NCI-H2081 (cell line): ENCODE measurements around the gene FAP.

Experiments
- DNase-seq, 2 experiments: peaks; one replicate each; lab custom pipeline; 2025; lab: John Stamatoyannopoulos, UW

FAP gene

DNA sequence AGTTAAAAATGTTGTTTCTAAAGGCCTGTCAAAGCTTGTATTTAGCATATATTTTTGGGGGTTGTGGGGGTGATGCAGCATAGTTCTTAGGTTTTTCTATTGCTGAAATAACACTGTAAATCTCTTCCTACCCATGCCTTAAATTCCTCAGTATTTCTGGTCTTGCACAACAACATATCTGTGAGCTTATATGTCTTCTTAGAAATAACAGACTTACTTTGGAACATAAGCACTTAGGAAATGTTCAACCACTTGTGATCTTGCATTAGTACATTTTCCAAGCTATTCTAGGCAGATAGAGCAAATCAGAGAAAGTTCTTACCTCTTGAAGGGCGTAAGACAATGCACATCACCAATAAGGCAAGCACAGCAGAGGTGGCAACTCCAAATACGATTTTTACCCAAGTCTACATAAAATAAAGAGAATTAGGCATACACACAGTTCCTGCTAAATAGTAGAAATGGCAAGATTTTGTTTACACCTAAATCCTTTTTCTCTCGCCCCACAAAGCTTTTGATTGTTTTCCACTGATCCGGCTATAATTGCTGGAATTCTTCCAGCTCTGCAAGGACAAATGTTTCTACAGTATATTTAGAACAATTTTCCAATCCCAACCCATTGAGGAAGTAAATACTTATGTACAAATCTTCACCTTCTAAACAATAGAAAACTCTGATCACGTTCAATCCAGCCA, 512 bp downstream of the FAP start:
- peak; percentile 3 to 43 for DNase-seq

DNA sequence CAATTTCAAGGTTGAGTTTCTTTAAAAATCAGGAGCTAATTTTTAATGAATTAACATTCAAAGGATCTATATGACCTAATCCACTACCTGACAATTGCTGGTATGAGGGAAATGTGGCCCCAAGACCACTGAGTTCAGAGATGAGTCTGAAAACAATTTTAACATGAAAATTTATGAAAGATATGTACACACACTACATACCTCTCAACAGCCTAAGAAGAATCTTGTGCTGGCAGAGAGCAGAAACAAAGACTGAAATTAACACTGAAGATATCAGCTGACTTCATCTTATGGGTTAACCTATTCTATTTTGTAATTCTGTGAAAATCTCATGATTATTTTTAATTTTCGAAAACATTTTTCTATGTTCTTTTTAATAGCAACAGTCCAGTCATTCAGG, 1.7 kb downstream of the FAP start:
- no peak for DNase-seq

DNA sequence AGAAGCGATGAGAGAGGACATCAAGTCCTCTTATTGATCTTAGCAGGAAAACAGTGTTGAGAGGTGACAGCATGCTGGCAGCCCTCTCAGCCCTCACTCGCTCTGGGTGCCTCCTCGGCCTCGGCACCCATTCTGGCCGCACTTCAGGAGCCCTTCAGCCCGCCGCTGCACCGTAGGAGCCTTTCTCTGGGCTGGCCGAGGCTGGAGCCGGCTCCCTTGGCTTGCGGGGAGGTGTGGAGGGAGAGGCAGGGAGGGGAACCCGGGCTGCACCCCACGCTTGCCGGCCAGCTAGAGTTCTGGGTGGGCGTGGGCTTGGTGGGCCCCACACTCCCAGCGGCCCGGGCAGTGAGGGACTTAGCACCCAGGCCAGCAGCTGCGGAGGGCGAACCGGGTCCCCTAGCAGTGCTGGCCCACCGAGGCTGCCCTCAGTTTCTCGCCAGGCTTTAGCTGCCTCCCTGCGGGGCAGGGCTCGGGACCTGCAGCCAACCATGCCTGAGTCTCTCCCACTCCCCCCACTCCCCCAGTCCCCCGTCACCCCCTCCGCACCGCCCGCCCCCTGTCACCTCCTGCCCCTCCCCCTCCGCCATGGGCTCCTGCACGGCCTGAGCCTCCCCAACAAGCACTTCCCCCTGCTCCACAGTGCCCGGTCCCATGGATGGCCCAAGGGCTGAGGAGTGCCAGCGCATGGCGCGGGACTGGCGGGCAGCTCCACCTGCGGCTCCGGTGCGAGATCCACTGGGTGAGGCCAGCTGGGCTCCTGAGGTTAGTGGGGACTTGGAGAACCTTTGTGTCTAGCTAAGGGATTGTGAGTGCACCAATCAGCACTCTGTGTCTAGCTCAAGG, 8.4 kb downstream of the FAP start:
- no peak for DNase-seq

DNA sequence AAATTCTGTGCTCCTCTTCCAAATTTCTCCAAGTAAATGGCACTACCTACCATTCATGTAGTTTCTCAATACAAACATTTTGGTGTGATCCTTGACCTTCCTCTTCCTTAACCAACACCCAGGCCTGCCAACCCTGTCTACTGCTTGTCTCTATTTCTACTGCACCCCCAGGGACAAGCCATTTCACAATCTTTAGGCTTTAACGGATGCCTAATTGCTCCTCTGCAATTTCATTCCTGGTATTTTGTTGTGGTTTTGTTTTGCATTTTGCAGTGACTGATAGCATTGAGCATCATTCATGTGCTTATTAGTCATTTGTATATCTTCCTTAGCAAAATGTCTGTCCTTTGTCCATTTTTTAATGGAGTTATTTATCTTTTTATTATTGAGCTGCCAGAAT, 10.0 kb downstream of the FAP start:
- DNase-seq: no peak

DNA sequence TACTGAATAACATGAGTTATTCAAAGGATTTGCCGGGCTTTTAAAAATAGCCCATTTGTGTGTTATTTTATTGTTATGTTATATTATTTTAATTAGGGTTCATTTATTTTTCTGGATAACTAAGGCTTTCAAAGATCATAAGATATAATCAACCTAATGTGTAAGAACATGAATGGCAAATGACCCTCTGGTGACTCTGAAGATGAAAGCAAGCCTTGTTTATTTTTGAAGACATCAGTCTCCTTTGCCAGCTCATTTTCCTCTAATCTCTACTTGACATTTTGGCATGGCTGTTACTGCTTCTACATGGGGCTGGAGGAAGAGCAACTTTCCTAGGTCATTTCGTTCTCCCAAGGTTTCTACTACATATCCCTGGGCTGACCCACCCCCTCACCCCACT, 10.6 kb downstream of the FAP start:
- DNase-seq: no peak

DNA sequence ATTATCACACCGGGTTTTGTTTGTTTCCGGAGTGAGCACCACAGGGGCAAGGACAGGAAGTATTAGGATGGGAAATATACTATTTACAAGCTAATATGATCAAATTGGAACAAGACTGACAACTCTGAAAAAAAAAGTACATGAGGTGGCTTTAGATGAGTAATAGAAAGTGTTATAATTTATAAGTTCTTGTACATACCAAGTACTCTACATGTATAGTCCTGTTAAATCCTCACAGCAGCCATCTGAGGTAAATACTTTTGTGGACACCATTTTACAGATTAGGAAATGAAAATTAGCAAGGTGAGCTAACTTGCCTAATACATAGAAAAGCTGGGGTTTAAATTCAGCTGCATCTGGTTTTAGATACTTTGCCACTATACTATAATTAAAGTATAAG, 11.2 kb downstream of the FAP start:
- peak in 1 of 2 experiments; percentile 32 for DNase-seq

GRCh38 chr2:162230761-162231160, 12.5 kb downstream of the FAP start:
- no peak for DNase-seq

DNA sequence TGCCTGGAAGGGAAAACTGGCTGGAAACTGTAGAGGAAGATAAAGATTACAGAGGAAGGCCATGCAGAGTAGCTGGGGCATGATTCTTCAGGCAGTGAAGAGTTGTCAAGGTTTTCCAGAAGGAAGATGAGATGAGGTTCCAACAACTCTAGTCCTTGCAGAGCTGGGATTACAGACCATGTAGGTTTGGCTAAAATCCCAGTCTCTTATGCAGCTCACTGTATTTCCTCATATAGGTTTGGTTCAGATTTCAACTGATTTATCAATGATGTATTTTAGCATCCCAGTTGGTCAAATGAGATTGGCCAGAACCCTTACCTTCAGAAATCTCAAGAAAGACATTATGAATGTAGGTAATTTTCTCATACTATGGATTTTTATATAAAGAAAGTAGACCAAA, 16.4 kb downstream of the FAP start:
- DNase-seq: no peak

DNA sequence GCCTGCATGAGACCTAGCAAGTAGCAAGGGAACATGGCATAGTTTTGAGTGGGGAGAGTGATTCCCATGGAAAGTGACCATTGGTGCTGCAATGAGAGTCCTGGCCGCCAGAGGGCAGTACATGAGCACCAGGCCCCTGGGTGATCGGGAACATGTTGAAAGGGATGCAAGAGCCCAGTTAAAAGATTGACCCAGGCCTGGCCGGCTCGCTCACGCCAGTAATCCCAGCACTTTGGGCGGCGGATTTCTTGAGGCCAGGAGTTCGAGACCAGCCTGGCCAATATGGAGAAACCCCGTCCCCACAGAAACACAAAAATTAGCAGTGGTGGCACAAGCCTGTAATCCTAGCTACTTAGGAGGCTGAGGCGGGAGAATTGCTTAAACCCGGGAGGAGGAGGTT, 22.2 kb downstream of the FAP start:
- DNase-seq: peak; percentile 11 to 12

GRCh38 chr2:162220368-162220767, 22.9 kb downstream of the FAP start:
- DNase-seq: no peak

DNA sequence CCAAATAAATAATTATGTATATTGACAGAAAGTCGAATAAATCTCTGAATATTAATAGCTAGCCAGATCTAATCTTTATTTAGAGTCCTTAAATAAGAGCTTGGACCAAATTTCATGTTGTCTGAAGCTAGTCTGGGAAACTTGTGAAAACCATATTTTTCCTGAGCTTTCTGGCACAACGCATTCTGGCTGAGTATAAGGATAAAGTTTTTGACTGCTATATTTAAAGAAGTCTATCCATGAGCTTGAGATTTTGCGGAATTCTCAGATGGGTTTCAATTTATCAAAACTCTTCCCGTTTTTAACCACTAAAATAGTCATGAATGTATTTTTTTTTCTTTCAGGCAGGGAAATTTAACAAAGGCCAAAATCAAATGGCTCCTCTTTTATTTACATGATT, 23.8 kb downstream of the FAP start:
- no peak for DNase-seq

- DNase-seq: no peak
Measured at GRCh38 chr2:162217598-162217997, 25.6 kb downstream of the FAP start.

- DNase-seq: no peak
Measured at GRCh38 chr2:162215162-162215561, 28.1 kb downstream of the FAP start.

DNA sequence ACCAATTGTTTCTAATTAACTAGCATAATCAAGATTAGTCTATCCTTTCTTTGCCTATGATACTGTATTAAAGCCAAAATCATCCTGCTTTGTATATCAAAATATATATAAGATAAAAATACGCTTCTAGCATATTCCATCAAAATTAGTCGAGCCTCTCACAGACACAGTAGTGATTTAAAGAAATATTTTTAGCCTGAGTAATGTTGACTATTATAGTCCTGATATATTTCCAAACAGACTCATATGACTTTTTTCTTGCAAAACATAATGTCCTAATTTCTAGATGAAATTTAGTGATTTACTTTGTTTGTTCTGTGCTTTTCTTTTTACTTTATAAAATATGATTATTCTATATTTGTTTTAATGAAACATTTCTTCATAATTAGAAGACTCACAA, 30.9 kb downstream of the FAP start:
- DNase-seq: no peak

DNA sequence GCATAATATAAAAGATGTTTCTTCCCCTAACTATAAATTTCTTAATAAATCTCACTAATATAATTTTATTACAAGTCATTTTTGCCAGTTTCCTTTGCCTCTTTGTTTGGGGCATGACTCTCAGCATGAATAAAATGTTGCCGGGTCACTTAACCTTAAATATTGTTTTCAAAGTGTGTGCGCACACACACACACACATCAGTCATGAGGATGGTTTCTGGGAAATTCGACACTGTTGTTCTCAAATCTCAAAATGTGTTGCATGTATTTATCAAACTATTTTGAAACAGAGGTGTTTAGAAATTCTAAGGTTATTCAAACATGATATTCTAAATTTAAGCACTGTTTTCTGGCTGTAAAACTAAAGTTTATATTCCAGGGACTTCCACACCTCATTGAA, 31.5 kb downstream of the FAP start:
- DNase-seq: peak in 1 of 2 experiments; percentile 5

DNA sequence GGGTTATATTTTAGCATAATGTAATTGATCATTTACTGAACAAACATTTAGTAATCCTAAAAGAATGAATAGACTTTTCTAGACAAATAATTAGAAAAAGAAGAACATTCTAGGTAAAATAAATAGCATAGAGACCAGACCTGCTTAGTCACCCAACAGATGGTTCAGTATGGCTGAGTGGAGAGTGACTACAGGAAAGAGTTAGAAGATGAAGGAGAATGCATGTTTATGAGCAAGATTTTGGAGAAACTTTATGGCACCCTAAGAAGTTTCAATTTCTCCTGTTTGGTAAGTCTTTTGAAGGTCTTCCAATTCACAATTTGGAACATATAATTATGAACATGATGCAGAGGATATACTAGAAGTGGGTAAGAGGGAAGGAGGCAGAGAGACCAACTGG, 32.9 kb downstream of the FAP start:
- no peak for DNase-seq

DNA sequence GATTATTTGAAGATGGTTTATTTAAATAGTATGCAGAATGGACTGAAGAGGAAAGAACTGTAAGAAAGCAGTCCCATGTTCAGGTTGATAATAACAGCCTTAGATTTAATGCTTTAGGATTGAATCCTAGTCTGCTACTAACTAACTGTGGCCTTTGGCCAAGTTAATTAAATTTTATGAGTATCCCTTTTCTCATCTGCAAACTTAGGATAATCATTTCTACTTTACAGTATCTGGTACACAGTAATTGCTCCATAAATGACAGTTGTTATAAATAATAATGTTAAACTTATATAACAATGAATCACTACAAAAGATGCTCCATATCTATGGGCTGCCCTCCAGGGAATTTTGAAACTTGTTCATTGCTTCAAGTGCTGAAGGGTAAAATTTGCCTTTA, 41.0 kb downstream of the FAP start:
- no peak for DNase-seq

DNA sequence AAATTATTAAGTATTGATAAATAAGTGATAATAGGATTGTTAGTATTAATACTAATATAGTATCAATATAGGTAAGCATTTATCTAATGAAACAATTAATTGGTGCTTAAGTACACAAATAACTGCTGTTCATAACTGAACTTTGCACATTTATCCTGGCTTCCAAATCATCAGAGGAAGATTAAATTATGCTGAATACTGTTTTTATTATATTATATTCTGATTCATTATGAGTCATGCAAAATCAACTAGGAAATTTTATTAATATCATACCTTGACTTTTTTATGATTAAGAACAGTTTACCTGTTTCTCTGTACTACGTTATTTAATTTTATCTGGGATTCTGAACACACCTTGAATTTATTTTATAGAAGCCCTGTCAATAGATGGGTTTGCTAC, 42.6 kb downstream of the FAP start:
- DNase-seq: no peak

GRCh38 chr2:162199913-162200312, 43.3 kb downstream of the FAP start:
- no peak for DNase-seq

DNA sequence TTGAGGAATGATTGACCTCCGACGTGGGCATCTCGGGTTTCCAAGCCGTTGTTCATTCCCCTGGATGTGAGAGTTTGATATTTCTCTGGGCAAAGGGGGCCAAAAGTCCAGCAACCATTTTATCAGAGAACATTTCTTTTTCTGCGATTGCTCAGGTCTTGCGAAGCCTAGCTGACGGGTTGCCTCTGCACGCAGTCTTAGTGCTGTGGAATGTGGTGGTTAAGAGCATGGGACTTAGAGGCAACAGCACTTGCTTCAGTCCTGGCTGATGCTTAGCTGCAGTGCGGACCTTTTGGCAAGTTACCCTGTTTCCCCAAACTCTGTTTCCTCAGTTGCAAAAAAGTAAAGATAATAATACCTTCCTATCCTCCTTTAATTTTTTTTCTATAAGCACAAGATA, 45.0 kb downstream of the FAP start:
- DNase-seq: no peak

DNA sequence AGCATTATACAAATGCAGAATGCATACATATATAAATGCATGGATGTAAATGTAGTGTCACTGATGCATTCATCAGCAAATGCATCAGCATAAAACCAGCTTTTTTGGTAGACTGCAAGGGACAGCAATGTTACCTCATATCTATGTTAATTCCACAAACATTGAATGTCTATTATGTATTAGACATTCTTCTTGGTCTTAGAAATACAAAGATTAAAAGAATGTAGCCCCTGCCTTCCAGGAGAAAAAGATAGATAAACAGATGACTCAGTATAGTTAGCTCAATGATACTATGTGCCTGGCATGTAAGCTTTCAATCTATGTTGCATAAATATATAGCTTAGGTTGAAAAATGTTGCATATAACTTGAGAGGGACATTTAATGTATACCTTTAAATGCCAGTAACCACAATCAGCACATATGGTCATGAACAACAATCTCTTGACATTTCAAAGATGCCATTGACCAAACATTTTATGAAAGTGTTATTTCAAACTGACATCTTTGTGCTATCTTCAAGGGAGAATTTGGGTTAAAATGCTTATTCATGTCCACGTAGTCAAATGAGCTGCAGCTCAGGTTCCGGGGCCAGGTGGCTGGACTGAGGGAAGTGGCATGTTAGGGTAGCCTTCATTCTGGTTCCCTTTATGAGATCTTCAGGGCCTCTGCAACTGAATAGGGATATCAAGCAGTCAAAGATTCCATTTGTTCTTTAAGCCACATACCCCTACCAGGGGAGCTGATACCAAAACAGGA, 46.0 kb downstream of the FAP start:
- no peak for DNase-seq

GRCh38 chr2:162196638-162197037, 46.6 kb downstream of the FAP start:
- DNase-seq: no peak

GRCh38 chr2:162188451-162188850, 54.8 kb downstream of the FAP start:
- DNase-seq: no peak
